Cerebellar cortex (tissue), 1 donor: Measurements from ENCODE around the gene TSGA10.
"Not testable (repeated sequence)": the region's sequence is repeated elsewhere in the genome, so short reads cannot be mapped to it uniquely, and the experiment has no call there.

Source experiments
- DNase-seq: peaks from one replicate; pipeline ENCODE4 v3.0.0-alpha.2; 2015; ENCODE audit warnings: low spot score

Gene TSGA10

DNA sequence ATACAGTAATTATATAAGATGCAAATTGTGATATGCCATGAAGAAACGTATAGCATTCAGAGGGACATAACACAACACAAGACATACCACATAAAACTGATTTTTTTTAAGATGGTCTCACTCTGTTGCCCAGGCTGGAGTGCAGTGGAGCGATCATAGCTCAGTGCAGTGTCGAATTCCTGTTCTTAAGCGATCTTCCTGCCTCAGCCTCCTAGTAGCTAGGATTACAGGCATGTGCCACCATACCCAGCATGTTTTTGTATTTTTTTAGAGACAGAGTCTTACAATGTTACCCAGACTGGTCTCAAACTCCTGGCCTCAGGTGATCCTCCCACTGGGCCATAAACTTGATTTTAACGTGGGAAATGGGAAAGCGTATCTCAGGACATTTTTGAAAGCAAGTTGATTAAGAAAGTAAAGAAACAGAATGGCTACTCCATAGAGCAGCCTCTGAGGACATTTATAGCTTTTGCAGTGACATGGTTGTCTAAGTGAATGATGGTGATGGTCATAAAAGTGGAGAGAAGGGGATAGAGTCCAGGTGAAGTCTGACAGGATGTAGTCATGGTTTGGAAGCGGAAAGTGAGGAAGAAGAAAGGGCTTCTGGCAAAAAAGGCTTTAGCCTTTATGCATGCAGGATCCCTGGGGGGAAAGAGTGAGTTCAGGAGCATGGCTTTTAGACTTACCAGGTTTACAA lies 2.4 kb downstream of the TSGA10 start:
- DNase-seq: no peak

DNA sequence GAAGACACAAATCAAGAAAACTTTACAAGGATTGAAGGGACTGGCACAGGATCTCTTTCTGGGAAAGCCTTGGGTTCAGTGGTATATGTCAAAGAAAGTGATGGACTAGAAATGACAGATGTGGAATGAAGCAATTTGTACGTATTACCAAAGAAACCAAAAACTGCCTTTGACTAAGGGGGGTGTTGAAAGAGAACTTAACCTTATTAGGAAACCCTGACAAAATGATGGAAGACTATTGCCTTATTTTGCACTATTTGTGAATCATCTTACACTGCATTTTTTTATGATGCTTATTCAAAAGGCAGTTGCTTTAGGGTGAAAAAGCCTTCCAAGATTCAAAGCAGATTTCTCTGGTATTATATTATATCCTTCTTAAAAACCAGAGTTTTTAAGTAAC lies 4.0 kb downstream of the TSGA10 start:
- DNase-seq: no peak

DNA sequence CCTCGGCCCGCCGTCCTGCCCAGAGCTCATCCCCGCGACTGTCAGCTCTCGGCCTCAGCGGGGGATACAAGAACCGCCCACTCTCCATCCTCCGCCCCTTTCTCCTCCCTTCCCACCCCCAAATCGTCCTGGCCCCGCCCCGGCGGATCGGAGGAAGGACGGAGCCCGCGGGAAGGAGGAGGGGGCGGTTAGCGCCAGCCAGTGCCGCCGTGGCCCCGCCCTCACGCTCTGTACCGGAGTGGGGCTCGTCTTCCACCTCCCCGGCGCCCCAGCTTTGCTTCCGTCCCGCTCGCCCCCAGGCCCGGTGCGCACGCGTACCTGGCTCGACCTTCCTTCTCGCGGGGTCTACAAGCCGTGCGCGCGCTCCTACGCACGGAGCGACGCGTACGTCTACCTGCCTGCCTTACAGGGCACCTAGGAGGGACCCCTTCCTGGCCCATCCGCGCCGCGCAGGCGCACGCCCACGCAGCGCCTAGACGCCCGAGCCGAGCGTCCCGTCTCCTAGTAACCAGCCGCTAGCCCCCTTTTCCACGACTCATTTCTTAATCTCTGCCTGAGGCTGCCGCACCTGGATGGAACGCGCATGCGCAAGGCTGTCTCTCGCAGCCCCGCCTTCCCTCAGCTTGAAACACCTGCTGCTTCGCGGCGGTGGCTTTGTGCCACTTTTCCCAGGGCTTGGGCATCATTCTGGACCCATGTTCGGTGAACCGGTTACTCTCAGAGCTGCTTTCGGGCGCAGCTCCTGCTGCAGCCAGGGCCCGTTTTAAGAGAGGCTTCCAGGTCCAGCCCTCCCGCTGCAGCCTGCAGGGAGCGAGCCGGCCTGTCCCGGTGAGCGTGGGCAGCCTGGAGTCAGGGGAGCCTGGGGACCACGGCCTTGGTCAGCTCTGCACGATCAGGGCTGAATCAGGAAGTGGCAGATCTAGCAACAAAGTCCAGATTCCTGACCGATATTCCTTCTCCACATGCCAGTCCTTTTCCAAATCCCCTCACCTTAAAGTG lies 13.3 kb downstream of the TSGA10 start, which contains the start of gene C2orf15:
Gene C2orf15, plus strand, starts transcription at position 598 of the 999 bp plus-strand sequence. CDS start 8,852 bp downstream, outside the sequence.
- peak; percentile 97 for DNase-seq

DNA sequence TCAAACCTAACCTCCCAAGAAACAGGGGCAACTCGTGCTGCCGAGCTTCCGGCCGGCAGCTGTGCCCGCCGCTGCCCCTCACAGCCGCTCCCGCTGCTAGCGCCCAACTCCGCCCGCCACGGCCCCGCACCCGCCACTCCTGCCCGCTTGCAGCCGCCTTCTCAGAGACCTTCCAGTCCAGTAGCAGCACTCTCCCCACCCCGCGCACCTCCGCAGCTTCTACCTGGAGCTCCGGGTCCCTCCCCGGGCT lies 14.0 kb downstream of the TSGA10 start:
- no peak for DNase-seq

DNA sequence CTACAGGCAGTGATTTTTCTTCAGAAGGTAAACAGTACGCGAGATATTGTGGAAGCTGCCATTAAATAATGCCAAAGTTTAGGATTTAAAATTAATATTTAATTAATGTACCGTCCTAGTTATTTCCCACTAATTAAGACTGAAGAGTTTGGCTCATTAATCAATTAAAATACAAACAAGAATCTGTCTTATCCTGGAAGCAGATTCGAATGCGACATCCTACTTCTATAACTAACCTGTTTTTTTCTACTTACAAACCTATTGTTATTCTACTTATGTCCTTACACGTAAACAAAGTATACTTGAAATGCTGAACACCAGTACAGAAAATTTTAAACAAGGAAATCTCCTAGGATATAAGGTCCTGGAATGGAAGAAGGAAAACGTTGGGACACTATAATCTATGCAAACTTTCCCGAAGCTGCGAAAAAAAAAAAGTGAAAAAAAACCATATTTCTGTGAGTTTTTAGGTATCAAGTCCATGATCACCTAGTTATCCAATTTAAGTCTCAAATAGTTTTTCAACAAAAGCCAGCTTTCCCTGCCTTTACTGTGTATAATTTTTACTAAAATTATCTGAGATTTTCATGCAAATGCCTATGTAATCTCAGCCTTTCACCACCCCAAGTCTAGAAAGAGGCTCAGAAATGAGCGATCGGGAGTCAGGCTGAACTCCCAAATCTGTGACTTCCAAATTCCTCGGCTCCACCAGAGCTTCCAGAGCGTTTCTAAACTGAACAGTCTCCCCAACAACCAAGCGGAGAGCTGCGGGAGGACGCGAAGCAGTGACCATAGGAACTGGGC lies 14.5 kb downstream of the TSGA10 start:
- DNase-seq: peak; percentile 52

DNA sequence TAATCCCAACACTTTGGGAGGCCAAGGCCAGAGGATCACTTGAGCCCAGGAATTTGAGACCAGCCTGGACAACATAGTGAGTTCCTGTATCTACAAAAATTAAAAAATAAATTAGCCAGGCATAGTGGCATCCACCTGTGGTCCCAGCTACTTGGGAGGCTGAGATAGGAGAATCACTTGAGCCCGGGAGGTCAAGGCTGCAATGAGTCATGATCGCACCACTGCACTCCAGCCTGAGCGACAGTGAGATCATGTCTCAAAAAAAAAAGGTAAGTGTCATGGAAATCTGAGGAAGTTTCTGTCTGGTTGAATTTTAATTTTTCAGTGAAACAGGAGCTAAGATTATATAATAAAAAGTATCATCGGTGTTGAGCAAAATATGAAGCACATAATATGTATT lies 15.7 kb downstream of the TSGA10 start:
- DNase-seq: no peak

DNA sequence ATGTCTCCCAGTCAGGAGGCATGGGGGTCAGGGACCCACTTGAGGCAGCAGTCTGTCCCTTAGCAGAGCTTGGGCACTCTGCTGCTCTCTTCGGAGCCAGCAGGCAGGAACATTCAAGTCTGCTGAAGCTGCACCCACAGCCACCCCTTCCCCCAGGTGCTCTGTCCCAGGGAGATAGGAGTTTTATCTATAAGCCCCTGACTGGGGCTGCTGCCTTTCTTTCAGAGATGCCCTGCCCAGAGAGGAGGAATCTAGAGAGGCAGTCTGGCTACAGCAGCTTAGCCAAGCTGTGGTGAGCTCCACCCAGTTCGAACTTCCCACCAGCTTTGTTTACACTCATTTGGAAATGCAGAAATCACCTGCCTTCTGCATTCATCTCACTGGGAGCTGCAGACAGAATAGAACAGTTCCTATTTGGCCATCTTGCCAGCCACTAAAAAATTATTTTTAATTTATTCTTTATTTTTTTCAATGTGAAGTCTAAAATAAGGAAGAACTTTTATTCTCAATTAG lies 19.6 kb downstream of the TSGA10 start:
- DNase-seq: not testable (repeated sequence)

DNA sequence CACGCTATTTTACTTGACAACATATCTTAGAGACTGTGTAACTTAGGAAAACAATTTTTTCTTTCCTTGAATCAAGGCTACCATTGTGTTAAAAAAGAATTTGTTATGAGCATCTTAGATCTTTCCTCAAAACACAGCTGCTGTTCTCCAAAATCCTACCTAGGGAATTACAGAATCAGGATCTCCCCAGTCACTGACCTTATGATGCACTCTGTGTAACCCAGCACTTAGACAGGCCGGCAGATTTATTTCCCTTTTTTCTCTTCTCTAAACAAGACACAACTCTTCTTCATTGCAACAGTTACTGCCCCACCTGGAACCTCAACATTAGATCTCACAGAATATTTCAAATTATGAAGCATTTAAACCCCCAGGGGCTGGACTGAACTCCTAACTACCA lies 26.8 kb downstream of the TSGA10 start:
- DNase-seq: no peak

DNA sequence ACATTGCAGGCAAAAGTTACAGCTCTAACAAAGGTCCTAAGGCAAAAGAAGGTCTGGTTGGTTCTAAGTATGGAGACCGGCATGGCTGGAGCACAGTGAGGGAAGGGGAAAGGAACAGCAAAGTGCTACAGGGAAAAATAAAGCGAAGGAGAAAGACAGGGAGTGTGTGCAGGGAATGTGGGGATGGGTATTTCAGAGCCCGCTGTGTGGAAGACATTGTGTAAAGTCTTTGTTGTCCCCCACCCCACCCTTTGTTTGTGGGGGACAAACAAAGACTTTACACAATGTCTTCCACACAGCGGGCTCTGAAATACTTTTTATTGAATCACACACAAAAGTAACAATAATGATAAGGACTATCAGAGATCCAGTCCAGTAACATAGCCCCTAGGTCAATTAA lies 42.1 kb downstream of the TSGA10 start:
- no peak for DNase-seq

DNA sequence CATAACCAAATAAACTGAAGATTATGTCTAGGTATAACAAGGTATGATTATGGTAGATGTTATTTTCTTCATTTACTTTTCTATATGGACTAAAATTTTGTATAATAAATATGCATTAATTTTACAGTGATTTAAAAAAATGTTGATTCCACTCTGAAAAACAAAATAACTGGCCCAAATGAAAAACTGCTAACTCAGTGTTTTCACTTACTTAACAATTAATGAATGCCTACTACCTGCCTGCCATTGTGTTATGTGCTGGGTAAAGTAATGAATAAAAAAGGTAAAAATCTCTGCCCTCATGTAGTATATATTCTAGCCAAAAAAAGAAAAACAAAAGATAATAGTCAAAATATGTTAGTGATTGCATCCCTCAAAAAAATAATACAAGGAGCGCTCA lies 42.8 kb downstream of the TSGA10 start:
- DNase-seq: no peak

DNA sequence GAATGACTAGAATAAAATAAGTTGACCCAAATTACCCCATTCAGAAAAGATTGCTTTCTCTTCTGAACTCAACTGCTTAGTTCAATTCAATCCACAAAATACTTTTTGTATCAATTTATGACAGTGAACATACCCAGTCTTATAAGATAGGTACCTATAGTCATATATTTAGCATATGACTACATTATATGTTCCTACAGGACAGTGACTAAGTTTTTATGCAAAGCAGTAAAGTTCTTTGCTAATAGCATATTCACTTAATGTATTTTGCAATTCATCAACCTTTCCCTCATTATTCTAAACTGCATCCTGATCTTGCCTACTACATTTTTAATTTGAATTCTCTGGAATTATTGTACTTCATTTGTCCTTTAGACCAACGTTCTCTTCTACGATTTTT lies 43.5 kb downstream of the TSGA10 start:
- DNase-seq: no peak

DNA sequence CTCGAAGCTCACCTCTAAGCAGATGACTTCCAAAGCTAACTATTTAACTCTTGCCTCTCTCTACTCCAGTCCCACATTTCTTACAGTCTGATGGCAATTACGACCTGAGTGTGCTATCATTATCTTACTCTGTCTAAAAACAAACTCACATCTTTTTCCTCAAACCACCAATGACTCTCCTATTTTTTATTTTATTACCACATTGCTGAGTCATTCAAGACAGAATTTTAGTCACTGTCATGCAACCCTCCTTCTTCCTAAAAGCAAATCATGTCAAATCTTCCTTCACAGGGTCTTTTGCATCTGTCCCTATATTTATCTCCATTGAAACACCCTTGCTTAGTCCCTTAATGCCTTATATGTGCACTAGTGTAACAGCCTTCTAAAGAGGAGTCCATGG lies 47.8 kb downstream of the TSGA10 start:
- DNase-seq: no peak

DNA sequence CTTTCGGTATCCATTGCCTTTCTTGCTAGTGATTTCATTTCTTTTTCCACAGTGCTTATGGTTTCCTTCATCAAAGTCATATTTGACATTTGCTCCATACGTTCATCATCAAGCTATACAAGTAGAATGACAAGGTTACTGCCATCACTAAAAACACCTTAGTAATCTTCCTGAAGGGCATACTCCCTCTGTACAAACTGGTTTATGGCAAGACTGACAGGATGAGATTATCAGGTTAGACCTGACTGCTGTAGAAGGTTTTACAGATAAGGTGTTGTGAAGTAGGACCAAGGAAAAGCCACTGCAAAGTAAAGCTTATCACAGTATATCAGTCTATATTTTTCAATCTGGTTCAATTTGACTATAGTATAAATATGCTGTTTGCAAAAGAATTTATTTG lies 50.7 kb downstream of the TSGA10 start:
- DNase-seq: no peak

DNA sequence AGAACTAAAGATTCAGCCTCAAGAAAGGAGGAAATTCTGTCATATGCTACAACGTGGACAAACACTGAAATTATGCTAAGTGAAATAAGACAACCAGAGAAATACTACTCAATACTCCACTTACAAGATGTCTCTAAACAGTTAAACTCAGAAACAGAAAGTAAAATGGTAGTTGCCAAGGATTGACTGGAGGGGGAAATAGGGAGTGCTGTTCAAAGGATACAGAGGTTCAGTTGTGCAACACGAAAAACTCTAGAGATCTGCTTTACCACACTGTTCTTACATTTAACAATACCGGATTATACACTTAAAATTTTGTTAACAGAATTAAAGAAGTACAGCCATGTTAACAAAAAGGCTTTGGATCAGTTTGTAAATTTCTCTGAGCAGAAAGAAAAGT lies 53.0 kb downstream of the TSGA10 start:
- peak; percentile 6 for DNase-seq

DNA sequence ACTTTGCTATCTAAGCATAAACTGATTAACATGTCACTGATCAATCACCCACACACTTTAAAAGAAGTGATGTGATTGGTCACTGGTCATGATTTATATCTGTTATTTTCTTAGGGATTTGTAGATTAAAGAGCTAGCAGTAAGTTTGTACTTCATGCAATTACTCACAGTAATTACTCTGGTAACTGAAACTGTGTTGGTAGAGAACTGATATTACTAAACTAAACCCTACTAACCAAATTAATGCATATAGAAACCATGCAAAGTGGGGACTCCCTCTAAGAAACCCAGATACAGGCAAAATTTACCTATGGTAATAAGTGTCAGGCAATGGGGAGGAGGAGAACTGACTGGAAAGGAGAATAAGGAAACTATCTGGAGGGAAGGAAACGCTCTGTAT lies 58.0 kb downstream of the TSGA10 start:
- DNase-seq: no peak

DNA sequence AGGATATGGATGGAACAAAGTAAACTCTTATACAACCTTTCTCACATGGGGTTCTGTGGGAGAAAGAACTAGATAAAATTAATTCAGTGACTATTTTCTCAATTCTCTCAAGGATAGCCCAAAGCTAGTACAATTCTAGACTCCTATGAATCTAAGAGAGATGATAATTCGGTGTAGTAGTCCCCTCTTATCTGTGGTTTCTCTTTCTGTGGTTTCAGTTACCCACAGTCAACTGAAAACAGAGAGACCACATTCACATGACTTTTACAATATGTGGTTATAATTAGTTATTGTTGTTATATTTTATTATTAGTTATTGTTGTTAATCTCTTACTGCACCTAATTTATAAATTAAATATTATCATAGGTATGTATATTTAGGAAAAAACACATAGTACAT lies 66.7 kb downstream of the TSGA10 start:
- DNase-seq: no peak

DNA sequence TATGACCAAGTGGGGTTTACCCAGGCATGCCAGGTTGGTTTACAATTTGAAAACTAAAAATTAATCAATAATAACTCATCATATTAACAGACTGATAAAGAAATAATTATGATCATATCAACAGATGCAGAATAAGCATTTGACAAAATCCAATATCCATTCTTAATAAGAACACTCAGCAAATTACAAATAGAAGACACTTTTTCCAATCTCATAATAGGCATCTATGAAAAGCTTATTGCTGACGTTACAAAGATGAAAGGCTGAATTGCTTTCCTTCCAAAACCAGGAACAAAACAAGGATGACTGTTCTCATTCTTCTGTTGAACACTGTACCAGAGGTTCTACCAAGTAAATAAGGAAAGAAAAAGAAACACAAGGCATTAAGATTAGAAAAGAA lies 68.4 kb downstream of the TSGA10 start:
- DNase-seq: no peak

DNA sequence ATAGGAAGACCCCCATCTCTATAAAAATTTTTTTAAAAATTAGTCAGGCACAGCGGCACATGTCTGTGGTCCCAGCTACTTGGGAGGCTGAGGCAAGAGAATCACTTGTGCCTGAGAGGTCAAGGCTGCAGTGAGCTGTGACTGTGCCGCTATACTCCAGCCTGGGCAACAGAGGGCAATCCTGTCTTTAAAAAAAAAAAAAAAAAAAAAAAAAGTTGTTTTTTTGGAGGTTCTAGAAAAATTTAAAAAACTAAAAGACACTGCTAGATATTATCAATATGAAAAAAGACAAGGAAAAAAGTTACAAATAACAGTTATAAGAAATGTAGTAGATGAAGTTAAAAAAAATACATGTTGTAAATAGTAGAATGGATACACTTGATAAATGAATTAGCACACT lies 69.3 kb downstream of the TSGA10 start:
- no peak for DNase-seq

DNA sequence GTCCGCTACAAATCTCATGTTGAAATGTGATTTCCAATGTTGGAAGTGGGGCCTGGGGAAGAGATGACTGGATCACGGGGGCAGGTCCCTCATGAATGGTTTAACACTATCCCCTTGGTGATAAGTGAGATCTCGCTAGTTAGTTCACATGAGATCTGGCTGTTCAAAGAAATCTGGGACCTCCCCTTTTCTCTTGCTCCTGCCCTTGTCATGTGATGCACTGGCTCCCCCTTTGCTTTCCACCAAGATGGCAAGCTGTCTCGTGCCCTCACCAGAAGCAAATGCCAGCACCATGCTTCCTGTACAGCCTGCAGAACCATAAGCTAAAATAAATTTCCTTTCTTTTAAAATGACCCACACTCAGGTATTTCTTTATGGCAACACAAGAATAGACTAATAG lies 70.5 kb downstream of the TSGA10 start:
- DNase-seq: no peak

DNA sequence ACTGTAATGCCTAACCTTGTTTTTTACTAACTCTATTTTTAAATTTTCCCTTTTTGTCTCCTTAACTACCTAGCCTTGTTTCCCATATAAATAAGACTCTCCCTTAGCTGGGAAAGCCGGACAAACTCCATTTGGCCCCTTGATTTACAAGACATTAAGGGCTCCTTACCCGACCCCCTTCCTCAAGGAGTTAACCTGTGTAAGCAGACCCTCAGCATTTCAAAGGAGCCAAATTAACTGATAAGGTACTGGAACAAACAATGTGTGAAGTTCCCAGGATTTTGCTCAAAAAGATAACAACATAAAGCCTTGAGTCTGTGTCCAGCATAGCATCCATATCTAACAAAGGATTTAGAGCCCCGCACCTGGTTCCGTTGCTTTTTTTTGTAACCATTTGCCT lies 72.9 kb downstream of the TSGA10 start:
- no peak for DNase-seq

DNA sequence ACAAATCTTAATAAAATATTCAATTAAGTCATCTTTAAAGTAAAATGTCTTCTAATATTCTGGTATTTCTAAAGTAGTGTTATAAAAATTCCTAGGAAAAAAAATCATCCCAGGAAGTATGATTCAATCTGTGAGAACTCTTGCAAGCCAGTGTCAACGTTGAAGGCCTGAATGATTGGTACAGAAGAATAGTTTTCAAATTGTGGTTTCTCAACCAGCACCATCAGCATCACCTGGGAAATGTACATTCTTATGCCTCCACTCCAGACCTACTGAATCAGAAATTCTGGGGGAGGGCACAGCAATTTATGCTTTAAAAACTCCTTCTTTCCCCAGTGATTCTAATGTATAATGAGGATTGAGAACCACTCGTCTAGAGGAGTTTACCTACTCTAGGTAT lies 75.5 kb downstream of the TSGA10 start:
- DNase-seq: no peak

DNA sequence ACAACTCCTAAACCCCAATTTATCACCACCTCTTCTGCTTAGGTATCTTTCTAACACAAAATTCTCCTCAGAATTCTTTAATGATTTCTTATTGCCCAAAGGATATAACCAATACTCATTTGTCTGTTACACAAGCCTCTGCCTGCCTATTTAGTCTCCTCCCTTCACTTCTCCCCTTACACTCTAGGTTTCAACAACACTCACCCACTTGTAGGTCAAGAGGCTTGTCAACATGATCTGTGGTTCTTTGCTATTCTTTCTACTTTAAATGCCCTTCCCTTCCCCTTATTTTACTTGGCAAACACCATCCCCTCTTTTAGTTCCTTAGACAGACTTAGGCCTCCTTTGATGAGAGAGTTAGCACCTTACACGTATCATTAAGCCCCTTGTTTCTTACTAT lies 82.2 kb downstream of the TSGA10 start:
- DNase-seq: no peak
